ENCODE data around the gene MED12L.

GRCh38 chr3:151117047-151117446, 31.6 kb downstream of the MED12L start:
- TF ChIP-seq CTCF (conservative IDR thresholded peaks at IDR 0.05) (no peak; the same call in 1 of the 2 replicates), EZH2 (IDR thresholded peaks at IDR 0.05; ENCODE audit: low read depth) (no peak)
